ENCODE results near the gene CISD3.
A peak's percentile ranks its signal among the peaks of the same experiment; 100 is the strongest.

CISD3 gene

DNA sequence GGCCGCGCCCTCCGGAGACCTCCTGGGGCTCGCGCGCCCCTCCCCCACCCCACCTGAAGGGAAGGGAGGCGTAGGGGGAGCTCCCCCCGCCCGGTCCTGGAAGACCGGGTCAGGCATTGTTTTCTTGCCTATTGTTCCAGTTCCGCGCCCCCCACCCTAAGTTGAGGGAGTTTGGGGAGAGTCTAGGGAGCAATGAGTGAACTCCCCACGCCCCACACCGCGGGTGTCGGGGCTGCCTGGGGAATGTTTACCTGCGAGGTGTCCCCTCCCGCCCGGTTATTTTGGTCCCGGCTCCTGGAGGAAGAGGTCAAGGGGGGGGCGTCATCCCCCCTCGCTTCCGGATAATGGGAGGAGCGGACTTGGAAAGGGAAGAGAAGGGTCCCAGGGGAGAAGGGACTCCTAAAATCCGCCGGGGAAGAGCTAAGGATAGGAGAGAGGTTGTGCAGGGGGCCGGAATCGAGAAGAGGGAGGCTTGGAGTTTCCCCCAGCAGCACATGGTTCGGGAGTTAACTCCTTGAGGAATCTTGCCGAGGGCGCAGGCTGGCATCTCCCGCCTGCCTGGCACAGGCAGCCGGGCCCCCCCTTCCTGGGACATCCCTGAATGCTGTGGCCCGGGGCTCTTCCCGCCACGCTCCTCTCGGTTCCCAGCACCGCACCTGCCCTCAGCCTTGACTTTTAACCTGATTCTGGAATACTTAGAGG is 24.2 kb upstream of the CISD3 start:
- Histone ChIP-seq H3K36me3 (ENCODE audit: control insufficient read depth in 2 of 2, insufficient read depth in 1 of 2, low read length in 2 of 2) (peaks cover 7 to 35% of the 10 kb centered on the region in 2 experiments; a peak in 2 of 3 replicates), H3K9me3 (ENCODE audit: control insufficient read depth, insufficient read depth, low read depth, low read length) (no peaks in the 10 kb centered on the region), H3K27ac (ENCODE audit: extremely low read depth, low read depth, low read length) (peak overlapping the region; percentile 71), H3K4me1 (ENCODE audit: control insufficient read depth, insufficient read depth, low read length) (peaks cover 10% of the 10 kb centered on the region), H3K4me3 (ENCODE audit: low read depth, low read length) (peak overlapping the region; percentile 60)
- POLR2A ChIA-PET: interaction anchor here (0.5 to 3.6 kb wide), 10 partner anchors 10 to 1027 kb away, joined by 3 to 20 read pairs (median 8); partner anchors contain the start of genes CISD3, EPOP and PSMB3
- CTCF ChIA-PET: interaction anchor here (1.8 kb wide), 2 partner anchors 23 to 29 kb away, joined by 3 to 7 read pairs; no protein-coding TSS in a partner anchor
- TF ChIP-seq, protein P1, sequence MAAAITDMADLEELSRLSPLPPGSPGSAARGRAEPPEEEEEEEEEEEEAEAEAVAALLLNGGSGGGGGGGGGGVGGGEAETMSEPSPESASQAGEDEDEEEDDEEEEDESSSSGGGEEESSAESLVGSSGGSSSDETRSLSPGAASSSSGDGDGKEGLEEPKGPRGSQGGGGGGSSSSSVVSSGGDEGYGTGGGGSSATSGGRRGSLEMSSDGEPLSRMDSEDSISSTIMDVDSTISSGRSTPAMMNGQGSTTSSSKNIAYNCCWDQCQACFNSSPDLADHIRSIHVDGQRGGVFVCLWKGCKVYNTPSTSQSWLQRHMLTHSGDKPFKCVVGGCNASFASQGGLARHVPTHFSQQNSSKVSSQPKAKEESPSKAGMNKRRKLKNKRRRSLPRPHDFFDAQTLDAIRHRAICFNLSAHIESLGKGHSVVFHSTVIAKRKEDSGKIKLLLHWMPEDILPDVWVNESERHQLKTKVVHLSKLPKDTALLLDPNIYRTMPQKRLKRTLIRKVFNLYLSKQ (tag by site-specific recombination; IDR thresholded peaks at IDR 0.05; ENCODE audit: borderline replicate concordance): no peak
- no peak for TF ChIP-seq ZFP3 (tag by site-specific recombination; IDR thresholded peaks at IDR 0.05; ENCODE audit: low read depth)
- TF ChIP-seq PATZ1 (tag by site-specific recombination; IDR thresholded peaks at IDR 0.05): peak; percentile 97
- TF ChIP-seq ZNF792 (tag by site-specific recombination; IDR thresholded peaks at IDR 0.05): no peak
- TF ChIP-seq ZNF341 (tag by site-specific recombination; IDR thresholded peaks at IDR 0.05; ENCODE audit: low read depth): peak; percentile 85
- TF ChIP-seq ZNF473 (tag by site-specific recombination; IDR thresholded peaks at IDR 0.05): no peak
- no peak for TF ChIP-seq ZNF37A (tag by site-specific recombination; IDR thresholded peaks at IDR 0.05)
- TF ChIP-seq ZNF140 (tag by site-specific recombination; IDR thresholded peaks at IDR 0.05): no peak
- TF ChIP-seq, protein P2, sequence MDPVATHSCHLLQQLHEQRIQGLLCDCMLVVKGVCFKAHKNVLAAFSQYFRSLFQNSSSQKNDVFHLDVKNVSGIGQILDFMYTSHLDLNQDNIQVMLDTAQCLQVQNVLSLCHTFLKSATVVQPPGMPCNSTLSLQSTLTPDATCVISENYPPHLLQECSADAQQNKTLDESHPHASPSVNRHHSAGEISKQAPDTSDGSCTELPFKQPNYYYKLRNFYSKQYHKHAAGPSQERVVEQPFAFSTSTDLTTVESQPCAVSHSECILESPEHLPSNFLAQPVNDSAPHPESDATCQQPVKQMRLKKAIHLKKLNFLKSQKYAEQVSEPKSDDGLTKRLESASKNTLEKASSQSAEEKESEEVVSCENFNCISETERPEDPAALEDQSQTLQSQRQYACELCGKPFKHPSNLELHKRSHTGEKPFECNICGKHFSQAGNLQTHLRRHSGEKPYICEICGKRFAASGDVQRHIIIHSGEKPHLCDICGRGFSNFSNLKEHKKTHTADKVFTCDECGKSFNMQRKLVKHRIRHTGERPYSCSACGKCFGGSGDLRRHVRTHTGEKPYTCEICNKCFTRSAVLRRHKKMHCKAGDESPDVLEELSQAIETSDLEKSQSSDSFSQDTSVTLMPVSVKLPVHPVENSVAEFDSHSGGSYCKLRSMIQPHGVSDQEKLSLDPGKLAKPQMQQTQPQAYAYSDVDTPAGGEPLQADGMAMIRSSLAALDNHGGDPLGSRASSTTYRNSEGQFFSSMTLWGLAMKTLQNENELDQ (tag by site-specific recombination; IDR thresholded peaks at IDR 0.05; ENCODE audit: low read depth): no peak
- 0 out of 2 replicates have a peak, but pooled peaks have one; percentile 29 for TF ChIP-seq KLF1 (tag by site-specific recombination; IDR thresholded peaks at IDR 0.05)
- TF ChIP-seq ZNF16 (tag by site-specific recombination; IDR thresholded peaks at IDR 0.05; ENCODE audit: low read depth): no peak
- no peak for TF ChIP-seq ZNF785 (tag by site-specific recombination; IDR thresholded peaks at IDR 0.05)
- TF ChIP-seq ZNF830 (tag by site-specific recombination; IDR thresholded peaks at IDR 0.05; ENCODE audit: low read depth): no peak
- TF ChIP-seq OVOL3 (tag by site-specific recombination; IDR thresholded peaks at IDR 0.05): no peak
- TF ChIP-seq ZFP41 (tag by site-specific recombination; IDR thresholded peaks at IDR 0.05; ENCODE audit: borderline replicate concordance): no peak
- TF ChIP-seq MEIS1 (CRISPR knock-in tag; IDR thresholded peaks at IDR 0.05; ENCODE audit: borderline replicate concordance): no peak
- no peak for TF ChIP-seq BCL6B (tag by site-specific recombination; IDR thresholded peaks at IDR 0.05)
- no peak for TF ChIP-seq ZNF19 (tag by site-specific recombination; IDR thresholded peaks at IDR 0.05; ENCODE audit: low read depth)
- TF ChIP-seq BCL11B (tag by site-specific recombination; IDR thresholded peaks at IDR 0.05; ENCODE audit: low read depth): no peak
- TF ChIP-seq KLF10 (tag by site-specific recombination; IDR thresholded peaks at IDR 0.05): 0 out of 2 replicates have a peak, but pooled peaks have one; percentile 13
- no peak for TF ChIP-seq PRDM1 (tag by site-specific recombination; IDR thresholded peaks at IDR 0.05)
- TF ChIP-seq ZNF660 (tag by site-specific recombination; IDR thresholded peaks at IDR 0.05): no peak
- no peak for TF ChIP-seq ZNF701 (tag by site-specific recombination; IDR thresholded peaks at IDR 0.05)
- peak; percentile 74 for TF ChIP-seq WT1 (tag by site-specific recombination; IDR thresholded peaks at IDR 0.05)
- no peak for TF ChIP-seq ZNF645 (tag by site-specific recombination; IDR thresholded peaks at IDR 0.05)
- no peak for TF ChIP-seq ZNF266 (tag by site-specific recombination; IDR thresholded peaks at IDR 0.05; ENCODE audit: low read depth)
- TF ChIP-seq ZNF621 (tag by site-specific recombination; IDR thresholded peaks at IDR 0.05): no peak
- no peak for TF ChIP-seq ZSCAN23 (tag by site-specific recombination; IDR thresholded peaks at IDR 0.05)
- TF ChIP-seq ZNF501 (tag by site-specific recombination; IDR thresholded peaks at IDR 0.05): no peak

Measured in HEK293 (cell line).